Neural cell (in vitro differentiated cells): Measurements from ENCODE around the gene NUCB1. TPM values are rescaled to one million over a fixed set of nuclear protein-coding genes. Genes with fewer than 3 reads are reported as not detected.

Source experiments
- H2AFZ ChIP-seq: fragments of 200-600, 300-800 bp; sonication (generic), shearing (Covaris generic); 2 replicates; pipeline ENCODE4 v1.6.0; 2014; ENCODE audit warnings: low read depth, mild to moderate bottlenecking, antibody characterized with exemption, low read length, moderate library complexity
- H3F3A ChIP-seq: fragments of 200-600 bp; shearing (Covaris generic); 2 replicates; pipeline ENCODE4 v1.6.1; 2016; ENCODE audit warnings: mild to moderate bottlenecking, moderate library complexity, mixed read lengths, antibody characterized with exemption, low read length; ENCODE audit not compliant: insufficient read depth, poor library complexity, severe bottlenecking
- H3K27ac ChIP-seq: fragments of 200-600, 300-800 bp; sonication (generic), shearing (Covaris generic); 2 replicates; pipeline ENCODE4 v1.5.1; 2014; ENCODE audit warnings: mild to moderate bottlenecking, low read length, moderate library complexity
- H3K27me3 ChIP-seq: fragments of 300-800, 200-600 bp; sonication (generic), shearing (Covaris generic); 2 replicates; pipeline ENCODE4 v1.6.0; 2014; ENCODE audit warnings: mild to moderate bottlenecking, low read depth, low read length, moderate library complexity; ENCODE audit not compliant: insufficient read depth
- H3K36me3 ChIP-seq: fragments of 300-800, 200-600 bp; sonication (generic), shearing (Covaris generic); 2 replicates; pipeline ENCODE4 v1.5.1; 2014; ENCODE audit warnings: mild to moderate bottlenecking, antibody characterized with exemption, low read length, moderate library complexity; ENCODE audit not compliant: insufficient read depth
- H3K4me2 ChIP-seq: fragments of 300-800, 200-600 bp; sonication (generic), shearing (Covaris generic); 2 replicates; pipeline ENCODE4 v1.6.0; 2014; ENCODE audit warnings: mild to moderate bottlenecking, low read length
- H3K4me3 ChIP-seq: fragments of 300-800, 200-600 bp; sonication (generic), shearing (Covaris generic); 2 replicates; pipeline ENCODE4 v1.5.1; 2014; ENCODE audit warnings: mild to moderate bottlenecking, low read length, moderate library complexity
- H3K79me2 ChIP-seq: fragments of 200-600 bp; shearing (Covaris generic); replicated peaks from 2 replicates; pipeline ENCODE4 v1.6.0; 2014; ENCODE audit warnings: mild to moderate bottlenecking, low read length, moderate library complexity; ENCODE audit not compliant: insufficient read depth
- H3K9ac ChIP-seq: fragments of 300-800, 200-600 bp; sonication (generic), shearing (Covaris generic); 2 replicates; pipeline ENCODE4 v1.6.1; 2016; ENCODE audit warnings: mild to moderate bottlenecking, low read length, mixed read lengths
- H3K9me2 ChIP-seq: fragments of 200-600 bp; shearing (Covaris generic); 2 replicates; pipeline ENCODE4 v1.6.1; 2016; ENCODE audit warnings: mild to moderate bottlenecking, low read length, mixed read lengths; ENCODE audit not compliant: insufficient read depth
- H3K9me3 ChIP-seq: fragments of 200-600, 300-800 bp; sonication (generic), shearing (Covaris generic); 2 replicates; pipeline ENCODE4 v1.6.1; 2016; ENCODE audit warnings: mild to moderate bottlenecking, mixed run types, low read length, moderate library complexity, mixed read lengths
- H4K20me1 ChIP-seq: fragments of 200-600 bp; shearing (Covaris generic); 2 replicates; pipeline ENCODE4 v1.6.1; 2016; ENCODE audit warnings: mild to moderate bottlenecking, mixed run types; ENCODE audit not compliant: insufficient read depth
- EP300 ChIP-seq: fragments of 450-650 bp; conservative IDR thresholded peaks from 2 replicates; pipeline ENCODE4 v1.6.1; 2014; ENCODE audit warnings: antibody characterized with exemption, mild to moderate bottlenecking, moderate library complexity; ENCODE audit not compliant: poor library complexity, severe bottlenecking
- EZH2 ChIP-seq: fragments of 200-600, 300-800 bp; shearing (Covaris generic), sonication (generic); IDR thresholded peaks from 2 replicates; pipeline ENCODE4 v1.6.1; 2014; ENCODE audit warnings: antibody characterized with exemption, low read length, borderline replicate concordance, mild to moderate bottlenecking; ENCODE audit not compliant: insufficient read depth, poor library complexity, severe bottlenecking
- MXI1 ChIP-seq: fragments of 450-650 bp; conservative IDR thresholded peaks from 2 replicates; pipeline ENCODE4 v1.6.1; 2014; ENCODE audit warnings: antibody characterized with exemption, mild to moderate bottlenecking; ENCODE audit not compliant: poor library complexity, severe bottlenecking
- POLR2AphosphoS5 ChIP-seq: IDR thresholded peaks from 2 replicates; pipeline ENCODE4 v1.6.1; 2012
- RAD21 ChIP-seq: fragments of 450-650 bp; conservative IDR thresholded peaks from 2 replicates; pipeline ENCODE4 v1.6.1; 2014; ENCODE audit warnings: antibody characterized with exemption, mild to moderate bottlenecking, moderate library complexity
- SMC3 ChIP-seq: fragments of 450-650 bp; conservative IDR thresholded peaks from 2 replicates; pipeline ENCODE4 v1.6.1; 2014; ENCODE audit warnings: antibody characterized with exemption, mild to moderate bottlenecking, moderate library complexity; ENCODE audit not compliant: poor library complexity
- TAF1 ChIP-seq: IDR thresholded peaks from 2 replicates; pipeline ENCODE4 v1.6.1; 2012; ENCODE audit warnings: low read depth
- polyA plus RNA-seq: library from polyadenylated mRNA; depleted of rRNA; stranded (reverse); fragments of >200 nt; gene quantifications from 2 replicates; pipeline ENCODE4 v1.2.3, GENCODE V29; 2014
- small RNA-seq, 3 experiments: library from RNA; depleted of rRNA; stranded (forward); fragments of <200 nt; gene quantifications; one replicate each; pipeline ENCODE3, GENCODE V24; 2012
- TF ChIP-seq, protein P1 (sequence below): fragments of 450-650 bp; IDR thresholded peaks from 2 replicates; pipeline ENCODE4 v1.5.1; 2014; ENCODE audit warnings: antibody characterized with exemption, mild to moderate bottlenecking, moderate library complexity; ENCODE audit not compliant: poor library complexity, severe bottlenecking
- TF ChIP-seq, protein P2 (sequence below): IDR thresholded peaks from 2 replicates; pipeline ENCODE4 v1.6.1; 2012; ENCODE audit warnings: borderline replicate concordance

NUCB1 gene
- polyA plus RNA-seq, 1 donor from 2014 or later: 80.0 TPM

DNA sequence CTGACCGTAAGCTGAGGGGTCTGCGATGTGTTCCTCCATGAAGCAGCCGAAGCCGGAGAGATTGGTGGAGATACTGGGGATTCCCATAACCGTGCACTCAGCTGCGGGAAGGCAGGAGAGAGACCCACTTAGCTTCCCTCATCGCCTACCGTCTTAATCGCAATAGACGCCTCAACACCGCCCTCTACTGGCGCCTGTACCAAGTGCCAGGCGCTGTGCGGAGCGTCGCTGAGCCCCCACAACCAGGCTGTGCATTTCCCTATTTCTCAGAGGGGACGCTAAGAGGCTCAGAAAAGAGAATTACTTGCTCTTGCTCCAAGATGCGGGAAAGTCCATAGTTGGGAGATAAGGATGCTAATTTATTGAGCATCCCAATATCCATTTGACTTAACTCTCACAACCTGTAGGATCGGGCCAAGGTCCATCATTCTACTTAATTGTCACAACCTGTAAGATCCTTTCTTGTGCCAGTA lies 70.8 kb downstream of the NUCB1 start:
- TF ChIP-seq, protein P1, sequence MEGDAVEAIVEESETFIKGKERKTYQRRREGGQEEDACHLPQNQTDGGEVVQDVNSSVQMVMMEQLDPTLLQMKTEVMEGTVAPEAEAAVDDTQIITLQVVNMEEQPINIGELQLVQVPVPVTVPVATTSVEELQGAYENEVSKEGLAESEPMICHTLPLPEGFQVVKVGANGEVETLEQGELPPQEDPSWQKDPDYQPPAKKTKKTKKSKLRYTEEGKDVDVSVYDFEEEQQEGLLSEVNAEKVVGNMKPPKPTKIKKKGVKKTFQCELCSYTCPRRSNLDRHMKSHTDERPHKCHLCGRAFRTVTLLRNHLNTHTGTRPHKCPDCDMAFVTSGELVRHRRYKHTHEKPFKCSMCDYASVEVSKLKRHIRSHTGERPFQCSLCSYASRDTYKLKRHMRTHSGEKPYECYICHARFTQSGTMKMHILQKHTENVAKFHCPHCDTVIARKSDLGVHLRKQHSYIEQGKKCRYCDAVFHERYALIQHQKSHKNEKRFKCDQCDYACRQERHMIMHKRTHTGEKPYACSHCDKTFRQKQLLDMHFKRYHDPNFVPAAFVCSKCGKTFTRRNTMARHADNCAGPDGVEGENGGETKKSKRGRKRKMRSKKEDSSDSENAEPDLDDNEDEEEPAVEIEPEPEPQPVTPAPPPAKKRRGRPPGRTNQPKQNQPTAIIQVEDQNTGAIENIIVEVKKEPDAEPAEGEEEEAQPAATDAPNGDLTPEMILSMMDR: peak; percentile 83
- TF ChIP-seq TAF1: no peak
- TF ChIP-seq, protein P2, sequence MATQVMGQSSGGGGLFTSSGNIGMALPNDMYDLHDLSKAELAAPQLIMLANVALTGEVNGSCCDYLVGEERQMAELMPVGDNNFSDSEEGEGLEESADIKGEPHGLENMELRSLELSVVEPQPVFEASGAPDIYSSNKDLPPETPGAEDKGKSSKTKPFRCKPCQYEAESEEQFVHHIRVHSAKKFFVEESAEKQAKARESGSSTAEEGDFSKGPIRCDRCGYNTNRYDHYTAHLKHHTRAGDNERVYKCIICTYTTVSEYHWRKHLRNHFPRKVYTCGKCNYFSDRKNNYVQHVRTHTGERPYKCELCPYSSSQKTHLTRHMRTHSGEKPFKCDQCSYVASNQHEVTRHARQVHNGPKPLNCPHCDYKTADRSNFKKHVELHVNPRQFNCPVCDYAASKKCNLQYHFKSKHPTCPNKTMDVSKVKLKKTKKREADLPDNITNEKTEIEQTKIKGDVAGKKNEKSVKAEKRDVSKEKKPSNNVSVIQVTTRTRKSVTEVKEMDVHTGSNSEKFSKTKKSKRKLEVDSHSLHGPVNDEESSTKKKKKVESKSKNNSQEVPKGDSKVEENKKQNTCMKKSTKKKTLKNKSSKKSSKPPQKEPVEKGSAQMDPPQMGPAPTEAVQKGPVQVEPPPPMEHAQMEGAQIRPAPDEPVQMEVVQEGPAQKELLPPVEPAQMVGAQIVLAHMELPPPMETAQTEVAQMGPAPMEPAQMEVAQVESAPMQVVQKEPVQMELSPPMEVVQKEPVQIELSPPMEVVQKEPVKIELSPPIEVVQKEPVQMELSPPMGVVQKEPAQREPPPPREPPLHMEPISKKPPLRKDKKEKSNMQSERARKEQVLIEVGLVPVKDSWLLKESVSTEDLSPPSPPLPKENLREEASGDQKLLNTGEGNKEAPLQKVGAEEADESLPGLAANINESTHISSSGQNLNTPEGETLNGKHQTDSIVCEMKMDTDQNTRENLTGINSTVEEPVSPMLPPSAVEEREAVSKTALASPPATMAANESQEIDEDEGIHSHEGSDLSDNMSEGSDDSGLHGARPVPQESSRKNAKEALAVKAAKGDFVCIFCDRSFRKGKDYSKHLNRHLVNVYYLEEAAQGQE: no peak
- peak; percentile 79 for TF ChIP-seq RAD21
- peak; percentile 80 for TF ChIP-seq SMC3
- TF ChIP-seq EZH2: no peak
- no peak for TF ChIP-seq MXI1
- TF ChIP-seq POLR2AphosphoS5: no peak
- no peak for TF ChIP-seq EP300
- Histone ChIP-seq H3K36me3 (peaks cover 5% of the 10 kb centered on the region), H4K20me1 (no peaks in the 10 kb centered on the region), H3K27me3 (no peaks in the 10 kb centered on the region), H3K4me3 (no peak overlapping the region), H2AFZ (no peak overlapping the region), H3K9me2 (no peaks in the 10 kb centered on the region), H3K27ac (no peak overlapping the region), H3K9ac (no peak overlapping the region), H3K9me3 (no peaks in the 10 kb centered on the region), H3K4me2 (no peak overlapping the region), H3F3A (no peaks in the 10 kb centered on the region), H3K79me2 (peaks cover 6% of the 10 kb centered on the region)

Small RNAs within 50 kb of the gene (small RNA-seq; reads per million reads assigned to genes)
- gene AC026803.1: 0 reads per million in 3 experiments

Other genes starting within 250 kb of the NUCB1 start
- gene NTN5, start 227.3 kb upstream of the NUCB1 start, polyA plus RNA-seq: 1.0 TPM in 1 of 2 replicates, not detected in the other
- not detected in 2 replicates for gene FUT2, start 204.3 kb upstream of the NUCB1 start, polyA plus RNA-seq
- gene MAMSTR, start 180.6 kb upstream of the NUCB1 start, polyA plus RNA-seq: 0.36 and 0.96 TPM in 2 replicates
- 0.26 TPM in 1 of 2 replicates, not detected in the other for gene RASIP1, start 159.7 kb upstream of the NUCB1 start, polyA plus RNA-seq
- not detected in 2 replicates for gene IZUMO1, start 153.4 kb upstream of the NUCB1 start, polyA plus RNA-seq
- gene FUT1, start 147.7 kb upstream of the NUCB1 start, polyA plus RNA-seq: 0.15 and 0.26 TPM in 2 replicates
- gene FGF21, start 144.8 kb upstream of the NUCB1 start, polyA plus RNA-seq: not detected in 2 replicates
- gene BCAT2, start 89.3 kb upstream of the NUCB1 start, polyA plus RNA-seq: 19.5 and 28.5 TPM in 2 replicates
- gene HSD17B14, start 63.8 kb upstream of the NUCB1 start, polyA plus RNA-seq: 0.40 and 0.44 TPM in 2 replicates
- not detected in 2 replicates for gene PLEKHA4, start 31.7 kb upstream of the NUCB1 start, polyA plus RNA-seq
- gene PPP1R15A, start 27.9 kb upstream of the NUCB1 start, polyA plus RNA-seq: 73.3 and 73.6 TPM in 2 replicates
- gene TULP2, start 1.6 kb upstream of the NUCB1 start, polyA plus RNA-seq: not detected in 2 replicates
- 1.4 and 4.8 TPM in 2 replicates for gene DHDH, start 33.4 kb downstream of the NUCB1 start, polyA plus RNA-seq
- gene BAX, start 54.6 kb downstream of the NUCB1 start, polyA plus RNA-seq: 71.9 and 90.3 TPM in 2 replicates
- 886 and 909 TPM in 2 replicates for gene FTL, start 65.0 kb downstream of the NUCB1 start, polyA plus RNA-seq
- gene GYS1, start 93.0 kb downstream of the NUCB1 start, polyA plus RNA-seq: 12.9 and 25.7 TPM in 2 replicates
- 172 and 184 TPM in 2 replicates for gene RUVBL2, start 93.6 kb downstream of the NUCB1 start, polyA plus RNA-seq
- gene LHB, start 116.8 kb downstream of the NUCB1 start, polyA plus RNA-seq: not detected in 2 replicates
- not detected in 2 replicates for gene CGB3, start 124.0 kb downstream of the NUCB1 start, polyA plus RNA-seq
- not detected in 2 replicates for gene CGB2, start 131.6 kb downstream of the NUCB1 start, polyA plus RNA-seq
- gene CGB1, start 136.6 kb downstream of the NUCB1 start, polyA plus RNA-seq: not detected in 2 replicates
- gene CGB5, start 143.5 kb downstream of the NUCB1 start, polyA plus RNA-seq: not detected in 2 replicates
- gene CGB8, start 148.8 kb downstream of the NUCB1 start, polyA plus RNA-seq: not detected in 2 replicates
- not detected in 2 replicates for gene CGB7, start 157.4 kb downstream of the NUCB1 start, polyA plus RNA-seq
- not detected in 2 replicates for gene NTF4, start 164.5 kb downstream of the NUCB1 start, polyA plus RNA-seq
- gene KCNA7, start 172.4 kb downstream of the NUCB1 start, polyA plus RNA-seq: not detected in 2 replicates
- 721 and 833 TPM in 2 replicates for gene SNRNP70, start 185.1 kb downstream of the NUCB1 start, polyA plus RNA-seq
- 88.7 and 99.0 TPM in 2 replicates for gene LIN7B, start 214.1 kb downstream of the NUCB1 start, polyA plus RNA-seq
- 5.7 and 8.4 TPM in 2 replicates for gene C19orf73, start 218.8 kb downstream of the NUCB1 start, polyA plus RNA-seq
- gene PPFIA3, start 219.2 kb downstream of the NUCB1 start, polyA plus RNA-seq: 73.0 and 80.7 TPM in 2 replicates